Ovary (tissue), 3 donors: ENCODE measurements around the gene FGGY.

Source experiments
- EP300 ChIP-seq: sonication (generic); formaldehyde crosslinking; IDR thresholded peaks from one replicate; pipeline ENCODE4 v1.6.1; 2017; ENCODE audit warnings: antibody characterized with exemption
- POLR2A ChIP-seq: fragments of 450-650 bp; IDR thresholded peaks from one replicate; pipeline ENCODE4 v1.6.1; 2017; ENCODE audit warnings: antibody characterized with exemption, mild to moderate bottlenecking, moderate library complexity
- TF ChIP-seq, protein P1 (sequence below), 3 donors: fragments of 450-650 bp in 2 of 3; fragments of 200-600 bp in 1 of 3; IDR thresholded peaks; one replicate each; pipeline versions ENCODE4 v1.5.1 to v1.8.0; 2016 to 2022; ENCODE audit warnings: antibody characterized with exemption in 3 of 3, mild to moderate bottlenecking in 1 of 3
- donor health status: DM: no; HTN: no; CAD: no.

DNA sequence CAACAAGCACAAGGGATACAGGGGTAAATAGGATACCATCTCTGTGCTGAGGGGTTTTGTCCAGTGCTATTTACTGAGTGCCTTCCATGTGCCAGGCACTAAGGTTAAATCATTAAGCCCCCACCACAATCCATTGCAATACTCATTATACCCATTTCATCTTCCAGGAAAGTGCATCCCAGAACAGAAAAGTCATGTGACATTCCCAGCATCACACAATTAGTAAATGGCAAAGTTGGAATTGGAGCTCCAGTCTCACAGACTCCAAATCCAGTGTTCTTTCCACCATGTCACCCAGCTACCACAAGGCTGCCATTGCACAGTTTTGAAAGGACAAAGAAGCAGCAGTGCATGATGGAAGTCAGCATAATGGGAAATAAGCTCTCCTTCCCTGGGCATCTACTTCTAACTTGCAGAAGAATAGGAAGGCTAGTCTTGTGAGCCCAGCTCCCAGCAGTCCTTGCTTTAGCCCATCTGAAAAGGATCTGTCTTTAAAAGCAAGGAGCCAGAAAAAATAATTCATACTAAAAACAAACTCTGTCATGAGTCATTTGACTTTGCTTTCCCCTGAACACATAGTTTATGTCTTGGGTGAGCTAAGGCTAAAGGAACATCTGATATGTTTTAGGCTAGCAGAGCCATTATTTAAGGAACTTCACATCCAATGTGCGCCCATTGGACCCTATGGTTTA is 406.5 kb downstream of the FGGY start:
- TF ChIP-seq POLR2A: no peak
- TF ChIP-seq, protein P1, sequence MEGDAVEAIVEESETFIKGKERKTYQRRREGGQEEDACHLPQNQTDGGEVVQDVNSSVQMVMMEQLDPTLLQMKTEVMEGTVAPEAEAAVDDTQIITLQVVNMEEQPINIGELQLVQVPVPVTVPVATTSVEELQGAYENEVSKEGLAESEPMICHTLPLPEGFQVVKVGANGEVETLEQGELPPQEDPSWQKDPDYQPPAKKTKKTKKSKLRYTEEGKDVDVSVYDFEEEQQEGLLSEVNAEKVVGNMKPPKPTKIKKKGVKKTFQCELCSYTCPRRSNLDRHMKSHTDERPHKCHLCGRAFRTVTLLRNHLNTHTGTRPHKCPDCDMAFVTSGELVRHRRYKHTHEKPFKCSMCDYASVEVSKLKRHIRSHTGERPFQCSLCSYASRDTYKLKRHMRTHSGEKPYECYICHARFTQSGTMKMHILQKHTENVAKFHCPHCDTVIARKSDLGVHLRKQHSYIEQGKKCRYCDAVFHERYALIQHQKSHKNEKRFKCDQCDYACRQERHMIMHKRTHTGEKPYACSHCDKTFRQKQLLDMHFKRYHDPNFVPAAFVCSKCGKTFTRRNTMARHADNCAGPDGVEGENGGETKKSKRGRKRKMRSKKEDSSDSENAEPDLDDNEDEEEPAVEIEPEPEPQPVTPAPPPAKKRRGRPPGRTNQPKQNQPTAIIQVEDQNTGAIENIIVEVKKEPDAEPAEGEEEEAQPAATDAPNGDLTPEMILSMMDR (IDR thresholded peaks at IDR 0.05): no peak
- TF ChIP-seq EP300: no peak
